ENCODE results near the gene METTL2B.
"Not testable (repeated sequence)": the region's sequence is repeated elsewhere in the genome, so short reads cannot be mapped to it uniquely, and the experiment has no call there.

The METTL2B gene

GRCh38 chr7:128497405-128497804, 20.9 kb downstream of the METTL2B start:
- Mint-ChIP-seq H3K4me3 (no peak overlapping the region), H3K27me3 (ENCODE audit: low read depth, poor library complexity) (peaks cover 4% of the 10 kb centered on the region), H3K36me3 (ENCODE audit: low read depth) (peaks cover 50% of the 10 kb centered on the region), H3K9me3 (no peaks in the 10 kb centered on the region), H3K27ac (no peak overlapping the region), H3K4me1 (no peaks in the 10 kb centered on the region)
- no peak for DNase-seq
- no peak for TF ChIP-seq CTCF (IDR thresholded peaks at IDR 0.05)

GRCh38 chr7:128505416-128505815, 28.9 kb downstream of the METTL2B start:
- not testable (repeated sequence) for H3K27ac Mint-ChIP-seq; H3K9me3 Mint-ChIP-seq; DNase-seq; H3K4me1 Mint-ChIP-seq; H3K4me3 Mint-ChIP-seq; H3K27me3 Mint-ChIP-seq (ENCODE audit: low read depth, poor library complexity)
- H3K36me3 Mint-ChIP-seq (ENCODE audit: low read depth) = peaks cover 30% of the 10 kb centered on the region

- H3K4me1 Mint-ChIP-seq; H3K9me3 Mint-ChIP-seq; H3K4me3 Mint-ChIP-seq; DNase-seq; H3K27ac Mint-ChIP-seq; H3K27me3 Mint-ChIP-seq (ENCODE audit: low read depth, poor library complexity): not testable (repeated sequence)
- peaks cover 16% of the 10 kb centered on the region for H3K36me3 Mint-ChIP-seq (ENCODE audit: low read depth)
Observed at GRCh38 chr7:128506819-128507218, 30.3 kb downstream of the METTL2B start.

- not testable (repeated sequence) for DNase-seq; H3K4me1 Mint-ChIP-seq; H3K4me3 Mint-ChIP-seq; H3K27me3 Mint-ChIP-seq (ENCODE audit: low read depth, poor library complexity); H3K9me3 Mint-ChIP-seq
- Mint-ChIP-seq H3K27ac (peak overlapping the region; percentile 16), H3K36me3 (ENCODE audit: low read depth) (peaks cover 12% of the 10 kb centered on the region)
Observed at GRCh38 chr7:128507321-128507993, 30.9 kb downstream of the METTL2B start.

GRCh38 chr7:128511692-128512091, 35.1 kb downstream of the METTL2B start:
- not testable (repeated sequence) for H3K4me1 Mint-ChIP-seq; H3K36me3 Mint-ChIP-seq (ENCODE audit: low read depth); H3K27ac Mint-ChIP-seq; DNase-seq; H3K9me3 Mint-ChIP-seq; H3K4me3 Mint-ChIP-seq
- peaks cover 28% of the 10 kb centered on the region for H3K27me3 Mint-ChIP-seq (ENCODE audit: low read depth, poor library complexity)

- DNase-seq; H3K9me3 Mint-ChIP-seq; H3K36me3 Mint-ChIP-seq (ENCODE audit: low read depth); H3K4me3 Mint-ChIP-seq; H3K27ac Mint-ChIP-seq: not testable (repeated sequence)
- Mint-ChIP-seq H3K27me3 (ENCODE audit: low read depth, poor library complexity) (peaks cover 40% of the 10 kb centered on the region), H3K4me1 (peaks cover 11% of the 10 kb centered on the region)
Observed at GRCh38 chr7:128515232-128515631, 38.7 kb downstream of the METTL2B start.

- peaks cover 11% of the 10 kb centered on the region for H3K4me1 Mint-ChIP-seq
- not testable (repeated sequence) for H3K4me3 Mint-ChIP-seq; H3K9me3 Mint-ChIP-seq; DNase-seq; H3K27ac Mint-ChIP-seq; H3K36me3 Mint-ChIP-seq (ENCODE audit: low read depth)
- H3K27me3 Mint-ChIP-seq (ENCODE audit: low read depth, poor library complexity) = peaks cover 48% of the 10 kb centered on the region
Observed at GRCh38 chr7:128517023-128517422, 40.5 kb downstream of the METTL2B start.

GRCh38 chr7:128523226-128523931, 46.8 kb downstream of the METTL2B start:
- DNase-seq; H3K27ac Mint-ChIP-seq; H3K4me3 Mint-ChIP-seq; H3K36me3 Mint-ChIP-seq (ENCODE audit: low read depth); H3K9me3 Mint-ChIP-seq: not testable (repeated sequence)
- Mint-ChIP-seq H3K27me3 (ENCODE audit: low read depth, poor library complexity) (peaks cover 21% of the 10 kb centered on the region), H3K4me1 (peaks cover 18% of the 10 kb centered on the region)

- not testable (repeated sequence) for H3K4me3 Mint-ChIP-seq
- peaks cover 18% of the 10 kb centered on the region for H3K4me1 Mint-ChIP-seq
- peaks cover 21% of the 10 kb centered on the region for H3K27me3 Mint-ChIP-seq (ENCODE audit: low read depth, poor library complexity)
Observed at GRCh38 chr7:128523932-128524524, 47.5 kb downstream of the METTL2B start.

GRCh38 chr7:128525584-128525983, 49.0 kb downstream of the METTL2B start:
- DNase-seq; H3K36me3 Mint-ChIP-seq (ENCODE audit: low read depth); H3K4me3 Mint-ChIP-seq; H3K9me3 Mint-ChIP-seq; H3K27ac Mint-ChIP-seq: not testable (repeated sequence)
- Mint-ChIP-seq H3K4me1 (peaks cover 27% of the 10 kb centered on the region), H3K27me3 (ENCODE audit: low read depth, poor library complexity) (peaks cover 16% of the 10 kb centered on the region)

More at GRCh38 chr7:128523932-128524524, 47.5 kb downstream of the METTL2B start:
- not testable (repeated sequence) for H3K9me3 Mint-ChIP-seq; H3K36me3 Mint-ChIP-seq (ENCODE audit: low read depth); DNase-seq; H3K27ac Mint-ChIP-seq

- H3K36me3 Mint-ChIP-seq (ENCODE audit: low read depth); H3K4me3 Mint-ChIP-seq; H3K9me3 Mint-ChIP-seq; DNase-seq; H3K27ac Mint-ChIP-seq: not testable (repeated sequence)
- peaks cover 16% of the 10 kb centered on the region for H3K27me3 Mint-ChIP-seq (ENCODE audit: low read depth, poor library complexity)
- H3K4me1 Mint-ChIP-seq = peaks cover 27% of the 10 kb centered on the region
Observed at GRCh38 chr7:128526062-128526466, 49.5 kb downstream of the METTL2B start.

- not testable (repeated sequence) for H3K4me3 Mint-ChIP-seq; H3K27ac Mint-ChIP-seq; H3K27me3 Mint-ChIP-seq (ENCODE audit: low read depth, poor library complexity); H3K9me3 Mint-ChIP-seq; DNase-seq
- H3K4me1 Mint-ChIP-seq = peaks cover 36% of the 10 kb centered on the region
- H3K36me3 Mint-ChIP-seq (ENCODE audit: low read depth) = peaks cover 13% of the 10 kb centered on the region
Observed at GRCh38 chr7:128529191-128529590, 52.6 kb downstream of the METTL2B start.

- H3K27me3 Mint-ChIP-seq (ENCODE audit: low read depth, poor library complexity); H3K9me3 Mint-ChIP-seq: not testable (repeated sequence)
- H3K4me1 Mint-ChIP-seq = peaks cover 41% of the 10 kb centered on the region
- DNase-seq = peak; percentile 34
- peak overlapping the region; percentile 89 for H3K4me3 Mint-ChIP-seq
- H3K36me3 Mint-ChIP-seq (ENCODE audit: low read depth) = peaks cover 22% of the 10 kb centered on the region
- H3K27ac Mint-ChIP-seq = peak overlapping the region; percentile 77
Observed at GRCh38 chr7:128530121-128530854, 53.7 kb downstream of the METTL2B start.
